AG04449 (cell line): ENCODE results near the gene TMEM183A.

Experiments used
- CTCF ChIA-PET: fragments of 350-600 bp; formaldehyde crosslinking; extraction: SDS; loops from one replicate; lab custom pipeline; 2021; ENCODE audit warnings: antibody characterized with exemption; lab: Yijun Ruan, JAX
- POLR2A ChIA-PET: fragments of 400-600, 350-600 bp; formaldehyde crosslinking; extraction: SDS; loops from one replicate; lab custom pipeline; 2020; ENCODE audit warnings: antibody characterized with exemption, inconsistent platforms; lab: Yijun Ruan, JAX
- DNase-seq: peaks from one replicate; pipeline ENCODE4 v3.0.0-alpha.2; 2010; ENCODE audit warnings: low read depth, low spot score
- H3K4me3 ChIP-seq: 2 replicates; pipeline ENCODE4 v1.5.1; 2011; ENCODE audit warnings: low read depth, mild to moderate bottlenecking, control low read depth, low read length
- CTCF ChIP-seq: IDR thresholded peaks from one replicate; pipeline ENCODE4 v1.5.1; 2011; ENCODE audit warnings: mild to moderate bottlenecking, moderate library complexity, low read length, control low read depth, inconsistent platforms; ENCODE audit not compliant: insufficient read depth; ENCODE audit errors: missing control alignments

Gene TMEM183A

GRCh38 chr1:203069030-203069747 lies 62.0 kb downstream of the TMEM183A start:
- no peak for TF ChIP-seq CTCF
- CTCF ChIA-PET: interaction anchor here (1.0 to 6.8 kb wide), 5 partner anchors 10 to 199 kb away, joined by 3 to 44 read pairs (median 4); no protein-coding TSS in a partner anchor
- no peak overlapping the region for H3K4me3 ChIP-seq
- POLR2A ChIA-PET: no interaction called here
- no peak for DNase-seq

- CTCF ChIA-PET: interaction anchor here (1.3 to 3.5 kb wide), 5 partner anchors 10 to 196 kb away, joined by 4 to 24 read pairs (median 7); no protein-coding TSS in a partner anchor
- no peak for TF ChIP-seq CTCF
- POLR2A ChIA-PET: no interaction called here
- no peak for DNase-seq
- H3K4me3 ChIP-seq: no peak overlapping the region
These were observed 64.9 kb downstream of the TMEM183A start for GRCh38 chr1:203072002-203072602.

GRCh38 chr1:203072911-203073310 lies 65.7 kb downstream of the TMEM183A start:
- no peak overlapping the region for H3K4me3 ChIP-seq
- POLR2A ChIA-PET: interaction anchor here (0.6 kb wide), 1 partner anchor 140 kb away, joined by 3 read pairs; no protein-coding TSS in a partner anchor
- CTCF ChIA-PET: interaction anchor here (2.1 to 3.5 kb wide), 2 partner anchors 33 to 195 kb away, joined by 12 to 24 read pairs; no protein-coding TSS in a partner anchor
- DNase-seq: no peak
- TF ChIP-seq CTCF: no peak

GRCh38 chr1:203073469-203073868 lies 66.3 kb downstream of the TMEM183A start:
- TF ChIP-seq CTCF: no peak
- ChIA-PET POLR2A (no interaction called here), CTCF (interaction anchor here (2.1 to 3.5 kb wide), 2 partner anchors 34 to 195 kb away, joined by 12 to 24 read pairs; no protein-coding TSS in a partner anchor)
- no peak overlapping the region for H3K4me3 ChIP-seq
- no peak for DNase-seq
